Right lobe of liver (tissue), 6 donors: ENCODE measurements around the gene PIK3C2B. TPM values are rescaled to one million over a fixed set of nuclear protein-coding genes. Genes with fewer than 3 reads are reported as not detected.

Experiments
- ATAC-seq, 4 donors: fragments of 200-7000 bp; cut with Tn5 transposase; one replicate each; pipeline ENCODE4 v1.9.1; 2020; ENCODE audit warnings: mild to moderate bottlenecking in 4 of 4, moderate library complexity in 4 of 4
- DNase-seq, 3 donors: peaks; one replicate each; pipeline ENCODE4 v3.0.0-alpha.2; 2020
- H3K27ac ChIP-seq, 3 donors: fragments of 200-600 bp; one replicate each; pipeline ENCODE4 v1.8.0; 2022
- H3K27me3 ChIP-seq, 2 donors: fragments of 200-600 bp; one replicate each; pipeline ENCODE4 v1.8.0; 2022
- H3K36me3 ChIP-seq, 4 donors: fragments of 200-600 bp; sonication (generic) in 1 of 4; one replicate each; pipeline versions ENCODE4 v1.5.1 to v1.8.0; 2017 to 2022; ENCODE audit warnings: control low read depth in 1 of 4
- H3K4me1 ChIP-seq, 4 donors: fragments of 200-600 bp; sonication (generic) in 1 of 4; one replicate each; pipeline versions ENCODE4 v1.5.1 to v1.8.0; 2017 to 2022; ENCODE audit warnings: control low read depth in 1 of 4
- H3K4me3 ChIP-seq, 3 donors: fragments of 200-600 bp; one replicate each; pipeline ENCODE4 v1.8.0; 2022
- H3K9me3 ChIP-seq, 4 donors: fragments of 200-600 bp; sonication (generic) in 1 of 4; one replicate each; pipeline versions ENCODE4 v1.5.1 to v1.8.0; 2017 to 2022; ENCODE audit warnings: control low read depth in 1 of 4
- CTCF ChIP-seq, 4 donors: fragments of 200-600 bp in 3 of 4; fragments of 450-650 bp in 1 of 4; IDR thresholded peaks; one replicate each; pipeline versions ENCODE4 v1.5.1 to v1.8.0; 2016 to 2022; ENCODE audit warnings: antibody characterized with exemption in 4 of 4, mild to moderate bottlenecking in 2 of 4
- POLR2A ChIP-seq: fragments of 450-650 bp; IDR thresholded peaks from one replicate; pipeline ENCODE4 v1.6.1; 2017; ENCODE audit warnings: antibody characterized with exemption, mild to moderate bottlenecking
- WGBS: methylation state at CpG from one replicate; pipeline ENCODE4 v1.1.6; 2018; ENCODE audit warnings: low coverage, low lambda C conversion rate; ENCODE audit not compliant: insufficient coverage; ENCODE audit errors: missing lambda C conversion rate; 5-methylcytosine and 5-hydroxymethylcytosine counted together
- intact Hi-C, 2 donors: fragments of 100-400 bp; cut with DNase I; formaldehyde crosslinking; loops; one replicate each; pipeline versions ENCODE4 v1.11.2 to v1.14.1; 2022
- total RNA-seq, 6 experiments: library from RNA; depleted of rRNA in 2 of 6; stranded (reverse); fragments of >200 nt in 2 of 6; fragmentation: NEBNext Ultra II Directional in 3 of 6; extraction: Animal tissue kit (Norgen Biotek cat#: 25700) in 3 of 6; gene quantifications; one replicate each; pipeline versions ENCODE4 v1.1.0 to v1.2.4, GENCODE V29; 2016 to 2023
- donor health status: DM: no; HTN: yes; CAD: no.
- donor health status: DM: no; HTN: no; CAD: no.
- donor health status: DM: no; HTN: no; CAD: no.
- donor health status: DM: no; HTN: yes; CAD: no.
- donor health status: DM: no; HTN: yes; CAD: no.

Gene PIK3C2B
- total RNA-seq, 6 experiments from 2014 or later: 7.6 to 18.5 (median 10.1) TPM

GRCh38 chr1:204478172-204478899 is 16.3 kb downstream of the PIK3C2B start:
- H3K27ac ChIP-seq: no peak overlapping the region
- DNase-seq (no peak), ATAC-seq (no peak)
- TF ChIP-seq CTCF (IDR thresholded peaks at IDR 0.05): no peak
- TF ChIP-seq POLR2A: no peak
- H3K4me3 ChIP-seq: no peak overlapping the region
- intact Hi-C loops: no loop called here
- H3K27me3 ChIP-seq: no peaks in the 10 kb centered on the region
- H3K36me3 ChIP-seq: no peaks in the 10 kb centered on the region
- 94% methylated on average over 2 of the region's 7 CpGs for WGBS
- H3K4me1 ChIP-seq: peaks cover 0 to 23% (median 3%) of the 10 kb centered on the region in 4 donors
- no peaks in the 10 kb centered on the region for H3K9me3 ChIP-seq

GRCh38 chr1:204477036-204477740 is 17.4 kb downstream of the PIK3C2B start:
- TF ChIP-seq CTCF (IDR thresholded peaks at IDR 0.05) (peak in 1 of 4 donors; percentile 15), POLR2A (no peak)
- intact Hi-C loops: no loop called here
- H3K4me1 ChIP-seq: peaks cover 0 to 23% (median 3%) of the 10 kb centered on the region in 4 donors
- H3K27ac ChIP-seq: no peak overlapping the region
- H3K36me3 ChIP-seq: no peaks in the 10 kb centered on the region
- no peaks in the 10 kb centered on the region for H3K9me3 ChIP-seq
- peak; percentile 74 to 94 (median 86) for ATAC-seq
- DNase-seq: peak in 2 of 3 donors; percentile 65 to 74
- WGBS: 61% methylated on average over 5 of the region's 5 CpGs
- H3K27me3 ChIP-seq: no peaks in the 10 kb centered on the region
- H3K4me3 ChIP-seq: no peak overlapping the region

- H3K4me3 ChIP-seq: no peak overlapping the region
- H3K4me1 ChIP-seq: peaks cover 0 to 23% (median 3%) of the 10 kb centered on the region in 4 donors
- no peaks in the 10 kb centered on the region for H3K27me3 ChIP-seq
- ATAC-seq (no peak), DNase-seq (no peak)
- H3K36me3 ChIP-seq: no peaks in the 10 kb centered on the region
- H3K9me3 ChIP-seq: no peaks in the 10 kb centered on the region
- TF ChIP-seq CTCF (IDR thresholded peaks at IDR 0.05): no peak
- TF ChIP-seq POLR2A: no peak
- no peak overlapping the region for H3K27ac ChIP-seq
- intact Hi-C loops: no loop called here
- 61% methylated on average over 4 of the region's 5 CpGs for WGBS
Measured at GRCh38 chr1:204476563-204476962, 18.0 kb downstream of the PIK3C2B start.

GRCh38 chr1:204475656-204476432 is 18.8 kb downstream of the PIK3C2B start:
- Histone ChIP-seq H3K4me3 (no peak overlapping the region), H3K27me3 (no peaks in the 10 kb centered on the region), H3K4me1 (peaks cover 0 to 23% (median 3%) of the 10 kb centered on the region in 4 donors), H3K36me3 (no peaks in the 10 kb centered on the region), H3K27ac (no peak overlapping the region), H3K9me3 (no peaks in the 10 kb centered on the region)
- TF ChIP-seq POLR2A (no peak), CTCF (IDR thresholded peaks at IDR 0.05) (no peak)
- ATAC-seq: no peak
- intact Hi-C loops: no loop called here
- 57% methylated on average over 9 of the region's 9 CpGs for WGBS
- DNase-seq: no peak
